LNCAP (cell line): ENCODE results near the gene ZNF207.

ENCODE experiments used
- TF ChIP-seq, protein P1 (sequence below): fragments of 450-650 bp; IDR thresholded peaks from 2 replicates; pipeline ENCODE4 v1.5.1; 2017; ENCODE audit warnings: mild to moderate bottlenecking

ZNF207 gene

DNA sequence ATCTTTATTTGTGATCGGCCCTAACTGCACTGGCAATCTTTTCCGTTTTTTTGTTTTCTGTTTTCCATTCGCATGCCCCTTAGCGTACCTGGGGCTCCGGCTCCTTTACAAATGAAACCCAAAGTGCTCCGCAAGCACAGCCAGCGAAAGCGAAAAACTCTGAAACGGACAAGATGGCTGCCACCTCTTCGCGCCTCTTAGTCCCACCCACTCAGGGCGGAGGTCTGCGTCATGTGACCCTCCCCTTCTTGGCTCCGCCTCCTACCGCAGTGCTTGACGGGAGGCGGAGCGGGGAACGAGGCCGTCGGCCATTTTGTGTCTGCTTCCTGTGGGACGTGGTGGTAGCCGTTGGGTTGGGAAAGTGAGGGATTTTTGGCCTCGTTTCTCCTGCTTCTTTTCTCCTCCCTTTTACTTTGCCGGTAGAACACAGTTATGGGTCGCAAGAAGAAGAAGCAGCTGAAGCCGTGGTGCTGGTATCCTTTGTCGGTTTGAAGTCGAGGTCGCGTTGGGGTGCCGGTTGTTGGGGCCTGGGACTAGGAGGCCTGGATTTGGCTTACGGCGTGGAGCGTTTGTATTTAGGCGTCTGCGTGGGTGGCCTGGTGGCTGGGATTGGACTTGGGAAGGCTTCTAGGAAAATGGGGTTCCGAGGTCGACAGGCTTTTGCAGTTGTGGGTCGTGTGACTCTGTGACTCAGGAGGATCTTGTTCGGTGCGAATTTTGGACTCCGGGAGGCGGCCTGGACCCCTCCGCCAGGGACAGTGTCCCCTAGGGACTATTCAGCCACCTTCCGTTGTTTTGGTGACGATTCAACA, at the start of gene ZNF207:
TSS of gene ZNF207 (plus strand) at position 304 of the 812 bp plus-strand sequence. CDS start at position 433, 129 bp downstream.
- TF ChIP-seq, protein P1, sequence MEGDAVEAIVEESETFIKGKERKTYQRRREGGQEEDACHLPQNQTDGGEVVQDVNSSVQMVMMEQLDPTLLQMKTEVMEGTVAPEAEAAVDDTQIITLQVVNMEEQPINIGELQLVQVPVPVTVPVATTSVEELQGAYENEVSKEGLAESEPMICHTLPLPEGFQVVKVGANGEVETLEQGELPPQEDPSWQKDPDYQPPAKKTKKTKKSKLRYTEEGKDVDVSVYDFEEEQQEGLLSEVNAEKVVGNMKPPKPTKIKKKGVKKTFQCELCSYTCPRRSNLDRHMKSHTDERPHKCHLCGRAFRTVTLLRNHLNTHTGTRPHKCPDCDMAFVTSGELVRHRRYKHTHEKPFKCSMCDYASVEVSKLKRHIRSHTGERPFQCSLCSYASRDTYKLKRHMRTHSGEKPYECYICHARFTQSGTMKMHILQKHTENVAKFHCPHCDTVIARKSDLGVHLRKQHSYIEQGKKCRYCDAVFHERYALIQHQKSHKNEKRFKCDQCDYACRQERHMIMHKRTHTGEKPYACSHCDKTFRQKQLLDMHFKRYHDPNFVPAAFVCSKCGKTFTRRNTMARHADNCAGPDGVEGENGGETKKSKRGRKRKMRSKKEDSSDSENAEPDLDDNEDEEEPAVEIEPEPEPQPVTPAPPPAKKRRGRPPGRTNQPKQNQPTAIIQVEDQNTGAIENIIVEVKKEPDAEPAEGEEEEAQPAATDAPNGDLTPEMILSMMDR = no peak

DNA sequence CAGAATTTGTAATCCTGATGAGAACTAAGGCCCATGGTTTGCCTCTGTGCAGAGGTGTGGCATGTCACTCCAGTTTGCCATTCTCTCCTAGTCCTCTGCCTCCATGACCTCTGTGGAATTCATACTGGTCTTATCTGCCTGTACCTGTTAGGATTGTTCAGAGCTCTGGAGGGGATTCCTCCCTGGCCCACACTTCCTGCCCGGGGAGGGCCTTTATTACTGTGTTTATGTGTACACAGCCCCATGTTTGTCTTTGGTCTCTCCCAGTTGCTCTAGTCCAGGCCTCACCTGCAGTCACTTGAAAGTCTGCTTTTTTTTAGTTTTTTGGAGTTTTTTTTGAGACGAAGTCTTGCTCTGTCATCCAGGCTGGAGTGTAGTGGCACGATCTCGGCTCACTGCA, 47.9 kb upstream of the ZNF207 start:
- TF ChIP-seq, protein P1 = no peak

DNA sequence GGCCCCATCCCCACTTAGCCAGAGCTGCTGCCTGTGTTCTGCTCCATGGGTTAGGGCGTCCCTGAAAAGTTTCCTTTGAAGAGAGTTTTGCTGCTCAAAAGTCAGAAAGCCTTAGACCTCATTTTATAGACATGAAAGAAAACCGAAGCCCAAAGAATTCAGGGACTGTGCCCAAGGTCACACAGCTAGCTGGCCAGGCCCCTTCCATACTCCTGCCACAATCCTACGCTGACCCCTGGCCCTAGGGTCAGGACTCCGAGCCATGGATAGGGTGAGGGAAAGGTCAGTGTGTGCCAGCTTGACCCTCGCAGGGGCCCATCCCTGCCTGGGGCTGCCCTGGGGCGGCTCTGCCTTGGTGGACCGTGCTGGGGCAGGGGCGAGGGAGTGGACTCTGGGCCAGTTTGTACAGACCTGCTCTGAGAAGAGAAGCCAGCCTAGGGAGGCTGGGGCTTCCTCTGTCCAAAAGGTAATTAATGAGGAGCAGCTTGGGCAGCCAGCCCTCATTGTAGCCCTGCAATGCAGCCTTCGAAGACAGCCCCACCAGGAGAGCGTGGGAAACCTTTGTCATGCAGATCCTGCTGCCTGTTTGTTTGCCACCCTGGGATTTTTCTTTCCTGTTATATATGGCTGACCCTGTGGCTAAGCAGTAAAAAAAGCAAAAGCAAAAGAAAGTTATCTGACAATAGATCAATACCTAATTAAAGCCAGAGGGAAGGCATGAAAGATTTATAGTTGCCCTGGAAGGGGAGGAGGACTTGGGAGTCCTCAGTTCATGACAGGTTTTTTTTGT, 46.9 kb upstream of the ZNF207 start:
- TF ChIP-seq, protein P1 = no peak

DNA sequence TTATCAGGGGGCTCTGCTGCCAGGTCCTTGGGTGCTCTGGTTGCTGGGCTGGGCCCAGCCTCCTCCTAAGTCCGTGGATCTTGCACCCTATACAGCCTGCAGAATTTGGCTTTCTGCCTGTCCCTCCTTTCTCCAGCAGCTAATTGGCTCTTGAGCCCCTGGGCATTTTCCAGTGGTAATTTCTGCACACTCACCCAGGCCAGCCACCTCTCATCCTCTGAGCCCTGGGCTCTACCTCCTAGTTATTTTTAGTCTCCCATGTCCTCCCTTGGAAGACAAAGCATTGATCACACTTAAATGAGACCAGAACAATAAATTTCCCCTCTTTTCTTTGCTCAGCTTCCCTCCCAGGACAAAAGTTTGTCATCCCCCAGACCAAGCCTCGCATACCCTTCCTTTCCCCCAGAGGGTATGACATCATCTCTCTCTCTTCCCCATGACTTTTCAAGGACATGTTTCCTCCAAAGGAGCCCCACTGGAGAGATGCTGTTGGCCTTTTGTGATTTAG, 46.1 kb upstream of the ZNF207 start:
- TF ChIP-seq, protein P1 = no peak

DNA sequence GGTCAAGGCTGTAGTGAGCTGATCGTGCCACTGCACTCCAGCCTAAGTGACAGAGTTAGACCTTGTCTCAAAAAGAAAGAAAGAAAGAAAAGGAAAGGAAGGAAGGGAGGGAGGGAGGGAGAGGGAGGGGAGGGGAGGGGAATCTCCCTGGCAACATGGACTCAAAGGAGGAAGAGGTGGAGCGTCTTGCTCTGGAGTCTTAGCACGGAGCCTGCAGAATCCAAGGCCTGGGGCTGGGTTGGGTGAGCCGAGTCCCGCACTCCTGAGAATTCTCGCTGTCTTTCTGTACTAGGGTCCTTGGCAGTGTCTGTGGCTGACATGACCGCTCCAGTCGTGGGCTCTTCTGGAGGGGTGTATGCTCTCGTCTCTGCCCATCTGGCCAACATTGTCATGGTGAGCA, 44.9 kb upstream of the ZNF207 start:
- TF ChIP-seq, protein P1 = no peak

DNA sequence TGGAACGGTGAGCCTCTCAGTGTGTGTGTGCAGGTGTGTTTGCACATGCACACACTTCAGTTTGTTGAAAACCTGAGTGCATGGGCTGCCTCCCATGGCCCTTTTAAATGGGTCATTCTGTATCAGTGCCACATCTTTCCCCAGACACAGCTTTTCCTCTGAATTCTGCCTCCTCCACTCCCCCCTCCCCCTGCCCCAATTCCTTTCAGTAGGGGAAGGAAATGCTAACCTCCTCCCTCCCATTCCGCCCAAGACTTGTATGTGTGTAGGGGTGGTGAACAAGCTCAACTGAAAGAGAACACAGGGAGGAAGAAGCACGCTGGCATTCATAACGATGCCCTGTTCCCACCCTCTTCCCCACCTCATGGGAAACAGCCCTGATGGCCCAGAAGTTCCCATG, 42.3 kb upstream of the ZNF207 start:
- TF ChIP-seq, protein P1 = no peak

DNA sequence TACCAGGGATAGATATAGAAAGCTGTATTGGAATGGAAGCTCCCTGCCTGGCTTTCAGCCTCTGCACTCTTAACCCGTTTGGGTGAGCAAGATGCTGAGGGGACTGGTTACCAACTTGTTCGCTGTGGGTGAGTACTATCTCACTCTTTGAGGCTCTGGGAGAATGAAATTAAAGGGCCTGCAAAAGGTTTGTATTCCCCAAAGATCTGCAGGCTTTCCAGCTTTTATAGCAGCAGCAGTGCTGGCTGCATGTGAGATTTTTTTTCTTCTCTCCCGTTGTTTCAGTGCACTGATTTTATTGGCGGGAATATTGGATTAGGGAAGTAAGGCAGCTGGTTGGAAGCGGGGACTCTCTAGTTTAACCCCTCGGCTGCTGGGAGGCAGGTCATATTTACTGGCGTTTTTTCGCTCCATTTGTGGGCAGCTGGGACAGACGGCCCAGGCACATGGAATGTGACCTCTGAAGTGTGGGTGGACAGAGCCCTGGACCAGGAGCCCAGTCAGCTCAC, 38.9 kb upstream of the ZNF207 start:
- TF ChIP-seq, protein P1 = no peak
